Measurements from ENCODE around the gene SERPINE3.

DNA sequence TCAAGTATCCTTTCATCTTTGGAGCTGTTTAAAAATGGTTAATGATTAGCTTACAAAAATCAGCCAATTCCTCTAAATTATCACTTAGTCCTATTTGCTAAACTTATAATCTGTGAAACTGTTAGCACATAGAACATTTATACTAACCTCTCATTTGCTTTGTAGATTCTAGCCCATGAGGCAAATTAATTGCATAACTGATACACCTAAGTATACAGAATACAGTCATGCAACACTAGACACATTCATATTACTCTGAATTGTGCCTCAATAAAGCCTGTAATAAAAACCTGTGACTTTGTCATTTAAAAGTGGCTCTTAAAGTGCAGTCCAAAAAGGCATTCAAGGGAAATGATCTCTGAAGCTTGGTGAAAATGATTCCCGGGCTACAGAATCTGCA is 21.0 kb downstream of the SERPINE3 start:
- TF ChIP-seq EZH2 (IDR thresholded peaks at IDR 0.05; ENCODE audit: borderline replicate concordance, low read length): no peak
- TF ChIP-seq, protein P1, sequence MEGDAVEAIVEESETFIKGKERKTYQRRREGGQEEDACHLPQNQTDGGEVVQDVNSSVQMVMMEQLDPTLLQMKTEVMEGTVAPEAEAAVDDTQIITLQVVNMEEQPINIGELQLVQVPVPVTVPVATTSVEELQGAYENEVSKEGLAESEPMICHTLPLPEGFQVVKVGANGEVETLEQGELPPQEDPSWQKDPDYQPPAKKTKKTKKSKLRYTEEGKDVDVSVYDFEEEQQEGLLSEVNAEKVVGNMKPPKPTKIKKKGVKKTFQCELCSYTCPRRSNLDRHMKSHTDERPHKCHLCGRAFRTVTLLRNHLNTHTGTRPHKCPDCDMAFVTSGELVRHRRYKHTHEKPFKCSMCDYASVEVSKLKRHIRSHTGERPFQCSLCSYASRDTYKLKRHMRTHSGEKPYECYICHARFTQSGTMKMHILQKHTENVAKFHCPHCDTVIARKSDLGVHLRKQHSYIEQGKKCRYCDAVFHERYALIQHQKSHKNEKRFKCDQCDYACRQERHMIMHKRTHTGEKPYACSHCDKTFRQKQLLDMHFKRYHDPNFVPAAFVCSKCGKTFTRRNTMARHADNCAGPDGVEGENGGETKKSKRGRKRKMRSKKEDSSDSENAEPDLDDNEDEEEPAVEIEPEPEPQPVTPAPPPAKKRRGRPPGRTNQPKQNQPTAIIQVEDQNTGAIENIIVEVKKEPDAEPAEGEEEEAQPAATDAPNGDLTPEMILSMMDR (conservative IDR thresholded peaks at IDR 0.05 in 1 of 2, IDR thresholded peaks at IDR 0.05 in 1 of 2; ENCODE audit: extremely low read depth in 1 of 2, insufficient read depth in 1 of 2, low read depth in 1 of 2, low read length in 2 of 2): no peak

Data from mammary epithelial cell (primary cell).